HG02571 (cell line): ENCODE data around the gene RASGRF2.

Source experiments
- ATAC-seq: cut with Tn5 transposase; IDR thresholded peaks from one replicate; pipeline ENCODE4 v1.9.1; 2021; ENCODE audit warnings: mild to moderate bottlenecking, moderate library complexity; ENCODE audit not compliant: unreplicated experiment

The RASGRF2 gene, protein sequence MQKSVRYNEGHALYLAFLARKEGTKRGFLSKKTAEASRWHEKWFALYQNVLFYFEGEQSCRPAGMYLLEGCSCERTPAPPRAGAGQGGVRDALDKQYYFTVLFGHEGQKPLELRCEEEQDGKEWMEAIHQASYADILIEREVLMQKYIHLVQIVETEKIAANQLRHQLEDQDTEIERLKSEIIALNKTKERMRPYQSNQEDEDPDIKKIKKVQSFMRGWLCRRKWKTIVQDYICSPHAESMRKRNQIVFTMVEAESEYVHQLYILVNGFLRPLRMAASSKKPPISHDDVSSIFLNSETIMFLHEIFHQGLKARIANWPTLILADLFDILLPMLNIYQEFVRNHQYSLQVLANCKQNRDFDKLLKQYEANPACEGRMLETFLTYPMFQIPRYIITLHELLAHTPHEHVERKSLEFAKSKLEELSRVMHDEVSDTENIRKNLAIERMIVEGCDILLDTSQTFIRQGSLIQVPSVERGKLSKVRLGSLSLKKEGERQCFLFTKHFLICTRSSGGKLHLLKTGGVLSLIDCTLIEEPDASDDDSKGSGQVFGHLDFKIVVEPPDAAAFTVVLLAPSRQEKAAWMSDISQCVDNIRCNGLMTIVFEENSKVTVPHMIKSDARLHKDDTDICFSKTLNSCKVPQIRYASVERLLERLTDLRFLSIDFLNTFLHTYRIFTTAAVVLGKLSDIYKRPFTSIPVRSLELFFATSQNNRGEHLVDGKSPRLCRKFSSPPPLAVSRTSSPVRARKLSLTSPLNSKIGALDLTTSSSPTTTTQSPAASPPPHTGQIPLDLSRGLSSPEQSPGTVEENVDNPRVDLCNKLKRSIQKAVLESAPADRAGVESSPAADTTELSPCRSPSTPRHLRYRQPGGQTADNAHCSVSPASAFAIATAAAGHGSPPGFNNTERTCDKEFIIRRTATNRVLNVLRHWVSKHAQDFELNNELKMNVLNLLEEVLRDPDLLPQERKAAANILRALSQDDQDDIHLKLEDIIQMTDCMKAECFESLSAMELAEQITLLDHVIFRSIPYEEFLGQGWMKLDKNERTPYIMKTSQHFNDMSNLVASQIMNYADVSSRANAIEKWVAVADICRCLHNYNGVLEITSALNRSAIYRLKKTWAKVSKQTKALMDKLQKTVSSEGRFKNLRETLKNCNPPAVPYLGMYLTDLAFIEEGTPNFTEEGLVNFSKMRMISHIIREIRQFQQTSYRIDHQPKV (N-terminal part only)

GRCh38 chr5:80959768-80960442 lies at the start of gene RASGRF2:
Gene RASGRF2 (plus strand): TSS chr5:80960363. CDS start chr5:80960739, 376 bp downstream.
- no peak for ATAC-seq

GRCh38 chr5:80912479-80912878 lies 47.7 kb upstream of the RASGRF2 start:
- no peak for ATAC-seq

DNA sequence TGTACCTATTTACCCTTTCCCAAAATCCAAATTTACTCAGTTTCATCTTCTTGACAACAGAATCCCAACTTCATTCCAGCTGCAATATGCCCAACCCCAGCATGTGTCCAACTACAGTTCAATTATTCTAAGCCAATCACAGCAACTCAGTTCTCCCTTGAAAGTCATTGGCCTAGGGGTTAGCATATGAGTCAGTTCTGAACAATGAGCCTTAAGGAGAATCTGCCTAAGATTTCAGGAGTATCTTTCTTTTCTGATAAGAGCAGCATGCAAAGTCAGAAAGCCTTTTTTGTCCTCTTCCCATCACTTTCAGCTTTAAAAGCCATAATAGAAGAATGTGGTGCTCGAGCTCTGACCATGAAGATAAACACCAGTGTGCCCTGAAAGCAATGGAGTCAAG lies 44.4 kb upstream of the RASGRF2 start:
- ATAC-seq, result no peak

- ATAC-seq, result no peak
These were observed 43.5 kb upstream of the RASGRF2 start for GRCh38 chr5:80916676-80917075.

- ATAC-seq, result no peak
These were observed 42.5 kb upstream of the RASGRF2 start for GRCh38 chr5:80917631-80918030.

- ATAC-seq, result no peak
These were observed 40.4 kb upstream of the RASGRF2 start for GRCh38 chr5:80919678-80920196.

DNA sequence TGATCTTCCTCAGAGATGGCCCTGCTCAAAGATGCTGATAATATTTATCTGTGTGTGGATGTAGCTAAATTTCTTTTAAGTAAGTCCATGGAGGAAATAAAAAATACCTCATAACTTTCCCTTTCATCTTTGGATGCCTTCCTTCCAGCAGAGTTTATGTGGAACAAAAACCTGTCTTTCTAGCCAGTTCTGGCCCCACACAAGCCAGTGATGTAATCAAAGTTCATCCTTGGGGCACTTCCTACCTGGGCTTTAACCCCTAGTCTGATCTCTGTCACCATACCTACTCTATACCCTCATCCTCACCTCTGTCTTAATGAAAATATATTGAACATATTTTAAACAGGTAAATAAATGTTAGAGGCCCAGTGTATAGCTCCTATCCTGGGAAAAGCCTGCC lies 39.8 kb upstream of the RASGRF2 start:
- ATAC-seq, result no peak

GRCh38 chr5:80921026-80921425 lies 39.1 kb upstream of the RASGRF2 start:
- no peak for ATAC-seq

DNA sequence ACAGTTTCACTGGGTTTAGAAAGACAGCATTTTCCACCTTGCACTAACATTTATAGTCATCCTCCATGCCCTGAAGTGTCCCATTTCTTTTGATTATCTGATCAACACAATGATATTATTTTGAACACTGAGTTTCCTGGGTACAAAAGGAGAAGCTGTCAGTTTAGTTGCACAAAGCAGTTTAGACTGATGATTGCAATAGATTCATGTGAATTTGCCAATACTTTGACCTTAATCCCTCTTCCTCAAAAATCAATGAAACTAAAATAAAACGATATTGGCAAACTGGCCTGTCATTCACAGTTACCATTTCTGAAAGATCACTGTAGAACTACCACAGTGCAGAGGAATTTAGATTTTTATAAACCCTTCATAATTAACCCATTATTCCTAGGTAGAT lies 34.2 kb upstream of the RASGRF2 start:
- ATAC-seq, result no peak

DNA sequence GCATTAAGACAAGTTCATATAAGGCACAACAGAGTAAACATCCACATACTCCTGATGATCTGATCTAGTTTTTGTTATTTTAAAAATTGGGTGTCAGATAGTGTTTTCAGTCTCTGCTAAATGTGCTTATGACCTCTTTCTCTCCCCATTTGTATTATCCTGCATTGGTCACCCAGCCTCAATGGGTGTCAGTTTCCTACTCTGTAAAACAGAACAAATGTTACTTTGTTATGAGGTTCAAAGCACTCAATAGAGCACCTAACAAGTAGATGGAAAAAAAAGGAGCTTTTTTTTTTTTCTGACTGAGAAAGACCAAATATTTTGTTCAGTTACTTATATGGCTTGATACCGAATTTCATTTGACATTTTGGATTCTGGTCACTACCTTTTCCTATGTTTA lies 33.6 kb upstream of the RASGRF2 start:
- no peak for ATAC-seq

GRCh38 chr5:80926979-80927656 lies 33.0 kb upstream of the RASGRF2 start:
- no peak for ATAC-seq

DNA sequence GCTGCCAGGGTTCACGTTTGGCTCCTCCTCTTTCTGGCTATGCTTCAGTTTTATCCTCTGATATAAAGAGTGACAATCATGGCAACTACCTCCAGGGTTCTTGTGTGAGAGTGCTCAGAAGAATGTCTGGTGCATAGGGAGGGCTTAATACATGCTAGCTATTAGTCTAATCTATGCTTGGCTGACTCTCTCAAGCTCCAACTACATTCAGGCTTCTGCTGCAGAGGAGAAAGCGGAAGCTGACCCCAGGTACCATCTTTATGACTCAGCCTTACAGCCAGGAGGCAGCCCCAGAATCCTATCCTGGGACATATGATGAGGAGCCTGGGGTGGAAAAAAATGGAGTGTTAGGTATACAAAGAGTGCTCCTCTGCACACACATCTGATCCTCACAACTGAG lies 32.1 kb upstream of the RASGRF2 start:
- ATAC-seq, result no peak

- no peak for ATAC-seq
These were observed 29.2 kb upstream of the RASGRF2 start for GRCh38 chr5:80930940-80931339.

DNA sequence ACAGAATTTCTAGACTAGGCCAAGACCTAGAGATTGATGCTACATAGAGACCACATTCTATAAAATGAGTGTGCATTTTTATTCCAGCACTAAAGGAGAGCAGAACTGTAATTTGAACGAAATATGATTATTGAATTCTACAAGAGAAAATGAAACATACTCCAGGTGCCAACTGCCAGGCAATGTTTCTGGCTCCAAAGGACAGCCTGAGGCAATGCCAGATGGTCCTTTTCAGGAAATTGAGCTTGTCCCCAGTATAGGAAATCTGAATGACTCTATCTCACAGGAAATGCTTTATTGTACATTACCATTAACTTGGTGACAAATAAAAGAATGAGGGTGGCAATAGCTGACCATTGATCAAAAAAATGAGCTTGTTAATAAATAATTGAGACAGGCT lies 28.8 kb upstream of the RASGRF2 start:
- no peak for ATAC-seq

DNA sequence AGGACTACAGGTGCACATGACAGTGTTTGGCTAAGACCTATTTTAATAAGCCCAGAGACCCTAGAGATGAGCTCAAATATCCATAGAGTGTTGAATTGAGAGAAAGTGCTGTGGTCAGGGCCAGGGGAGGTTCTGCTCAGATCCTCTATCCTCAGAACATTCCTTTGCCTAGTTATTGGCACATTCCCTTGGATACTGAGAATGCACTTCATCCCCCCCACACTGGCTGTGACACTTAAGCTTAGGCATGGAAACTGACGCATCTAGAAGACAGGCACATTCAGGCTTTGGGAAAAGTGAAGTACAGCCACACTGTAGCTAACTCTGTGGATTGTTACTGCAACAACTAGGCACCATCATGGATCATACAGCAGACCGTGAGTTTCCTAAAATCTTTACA lies 27.1 kb upstream of the RASGRF2 start:
- ATAC-seq, result no peak

- ATAC-seq, result no peak
These were observed 25.4 kb upstream of the RASGRF2 start for GRCh38 chr5:80934751-80935150.

DNA sequence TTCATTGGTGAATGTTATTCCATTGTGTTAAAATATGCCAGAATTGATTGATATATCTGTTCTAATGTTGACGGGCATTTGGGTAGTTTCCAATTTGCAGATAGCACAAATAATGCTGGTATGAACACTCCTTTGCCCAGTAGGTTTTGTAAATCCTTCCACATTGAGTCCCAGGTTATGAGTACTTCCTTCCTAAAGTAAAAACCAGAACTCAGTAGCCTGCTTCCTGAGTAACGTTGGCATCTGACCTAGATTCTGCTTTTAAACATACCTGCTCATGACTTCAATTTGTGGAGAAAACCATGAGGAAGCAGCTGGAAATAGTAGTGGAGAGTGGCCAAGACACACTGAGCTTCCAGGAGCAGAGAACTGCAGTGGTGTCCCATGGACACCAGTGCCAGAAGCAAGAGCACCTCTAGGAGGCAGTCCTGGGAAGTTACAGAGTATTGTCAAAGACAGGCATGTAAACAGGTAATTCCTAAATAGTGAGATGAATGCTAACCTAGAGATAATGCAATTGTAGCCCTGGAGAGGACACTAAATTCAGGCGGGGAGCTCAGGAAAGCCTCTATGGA lies 24.3 kb upstream of the RASGRF2 start:
- no peak for ATAC-seq

- ATAC-seq, result no peak
These were observed 23.3 kb upstream of the RASGRF2 start for GRCh38 chr5:80936881-80937280.

GRCh38 chr5:80937584-80938356 lies 22.4 kb upstream of the RASGRF2 start:
- no peak for ATAC-seq
